HEK293 (cell line): Measurements from ENCODE around the gene DDX54.

Experiments
- CTCF ChIA-PET: fragments of 350-600 bp; formaldehyde crosslinking; extraction: SDS; loops from one replicate; lab custom pipeline; 2021; ENCODE audit warnings: antibody characterized with exemption; lab: Yijun Ruan, JAX
- POLR2A ChIA-PET: fragments of 300-600 bp; formaldehyde crosslinking; extraction: SDS; loops from one replicate; lab custom pipeline; 2020; ENCODE audit warnings: antibody characterized with exemption, inconsistent platforms; lab: Yijun Ruan, JAX
- H3K27ac ChIP-seq: fragments of 200-500 bp; sonication (Bioruptor generic); 2 replicates; pipeline ENCODE4 v1.5.1; 2014; ENCODE audit warnings: low read depth, low read length, control low read depth, inconsistent platforms; ENCODE audit errors: extremely low read depth
- H3K36me3 ChIP-seq, 2 experiments: fragments of 200-500 bp in 1 of 2; sonication (Bioruptor generic) in 1 of 2; 1 replicate in 1 of 2; 2 replicates in 1 of 2; pipeline ENCODE4 v1.5.1; 2014 to 2017; ENCODE audit warnings: inconsistent platforms in 2 of 2, low read length in 2 of 2; ENCODE audit not compliant: control insufficient read depth in 2 of 2, insufficient read depth in 1 of 2
- H3K4me1 ChIP-seq: fragments of 200-500 bp; sonication (Bioruptor generic); 2 replicates; pipeline ENCODE4 v1.5.1; 2014; ENCODE audit warnings: mild to moderate bottlenecking, low read length, inconsistent platforms; ENCODE audit not compliant: control insufficient read depth, insufficient read depth
- H3K4me3 ChIP-seq: 2 replicates; pipeline ENCODE4 v1.5.1; 2011; ENCODE audit warnings: low read depth, mild to moderate bottlenecking, control low read depth, low read length, moderate library complexity
- H3K9me3 ChIP-seq: fragments of 200-500 bp; sonication (Bioruptor generic); 2 replicates; pipeline ENCODE4 v1.5.1; 2014; ENCODE audit warnings: low read depth, low read length, inconsistent platforms; ENCODE audit not compliant: control insufficient read depth, insufficient read depth
- FEZF1 ChIP-seq: fragments of 450-650 bp; formaldehyde crosslinking; IDR thresholded peaks from 2 replicates; pipeline ENCODE4 v1.5.1; 2016; ENCODE audit warnings: missing biosample characterization, missing genetic modification characterization
- IKZF3 ChIP-seq: fragments of 450-650 bp; IDR thresholded peaks from 2 replicates; pipeline ENCODE4 v1.5.0; 2018; ENCODE audit warnings: missing biosample characterization, mild to moderate bottlenecking, missing genetic modification characterization, moderate library complexity
- PRDM2 ChIP-seq: fragments of 450-650 bp; formaldehyde crosslinking; IDR thresholded peaks from 2 replicates; pipeline ENCODE4 v1.5.1; 2016; ENCODE audit warnings: missing biosample characterization, missing genetic modification characterization, borderline replicate concordance
- REST ChIP-seq: fragments of 450-650 bp; formaldehyde crosslinking; IDR thresholded peaks from 2 replicates; pipeline ENCODE4 v1.5.1; 2016; ENCODE audit warnings: missing biosample characterization, missing genetic modification characterization
- ZBTB17 ChIP-seq: fragments of 450-650 bp; formaldehyde crosslinking; IDR thresholded peaks from 2 replicates; pipeline ENCODE4 v1.5.1; 2016; ENCODE audit warnings: missing biosample characterization, missing genetic modification characterization
- ZFP41 ChIP-seq: fragments of 450-650 bp; formaldehyde crosslinking; IDR thresholded peaks from 2 replicates; pipeline ENCODE4 v1.5.1; 2016; ENCODE audit warnings: missing biosample characterization, missing genetic modification characterization, borderline replicate concordance
- ZNF10 ChIP-seq: fragments of 450-650 bp; formaldehyde crosslinking; IDR thresholded peaks from 2 replicates; pipeline ENCODE4 v1.5.1; 2017; ENCODE audit warnings: missing biosample characterization, missing genetic modification characterization
- ZNF175 ChIP-seq: fragments of 450-650 bp; formaldehyde crosslinking; IDR thresholded peaks from 2 replicates; pipeline ENCODE4 v1.5.1; 2016; ENCODE audit warnings: missing biosample characterization, missing genetic modification characterization
- ZNF302 ChIP-seq: fragments of 450-650 bp; formaldehyde crosslinking; IDR thresholded peaks from 2 replicates; pipeline ENCODE4 v1.5.1; 2016; ENCODE audit warnings: missing biosample characterization, missing genetic modification characterization, low read depth
- ZNF335 ChIP-seq: fragments of 450-650 bp; formaldehyde crosslinking; conservative IDR thresholded peaks from 2 replicates; pipeline ENCODE4 v1.5.1; 2016; ENCODE audit warnings: missing biosample characterization, missing genetic modification characterization
- ZNF394 ChIP-seq: fragments of 450-650 bp; formaldehyde crosslinking; IDR thresholded peaks from 2 replicates; pipeline ENCODE4 v1.5.1; 2016; ENCODE audit warnings: missing biosample characterization, missing genetic modification characterization, mild to moderate bottlenecking, moderate library complexity, borderline replicate concordance
- ZNF426 ChIP-seq: fragments of 450-650 bp; formaldehyde crosslinking; IDR thresholded peaks from 2 replicates; pipeline ENCODE4 v1.5.1; 2017; ENCODE audit warnings: missing biosample characterization, missing genetic modification characterization, mild to moderate bottlenecking, inconsistent platforms, moderate library complexity
- ZNF449 ChIP-seq: fragments of 450-650 bp; formaldehyde crosslinking; IDR thresholded peaks from 2 replicates; pipeline ENCODE4 v1.5.1; 2017; ENCODE audit warnings: missing biosample characterization, mild to moderate bottlenecking, missing genetic modification characterization, moderate library complexity
- ZNF555 ChIP-seq: fragments of 450-650 bp; formaldehyde crosslinking; conservative IDR thresholded peaks from 2 replicates; pipeline ENCODE4 v1.5.1; 2017; ENCODE audit warnings: missing biosample characterization, mild to moderate bottlenecking, missing genetic modification characterization, inconsistent platforms
- ZSCAN30 ChIP-seq: fragments of 450-650 bp; IDR thresholded peaks from 2 replicates; pipeline ENCODE4 v1.5.1; 2018; ENCODE audit warnings: missing biosample characterization, mild to moderate bottlenecking, missing genetic modification characterization, moderate library complexity

The DDX54 gene

GRCh38 chr12:113142173-113142885 is 42.9 kb downstream of the DDX54 start:
- ChIA-PET CTCF (interaction anchor here (0.6 to 1.2 kb wide), 3 partner anchors 8 to 11 kb away, joined by 3 to 4 read pairs (median 3); no protein-coding TSS in a partner anchor), POLR2A (interaction anchor here (0.7 kb wide), 1 partner anchor 15 kb away, joined by 4 read pairs; no protein-coding TSS in a partner anchor)
- TF ChIP-seq ZNF335 (no peak), ZNF449 (tag by site-specific recombination) (no peak), ZNF555 (tag by site-specific recombination) (no peak), ZNF426 (tag by site-specific recombination) (no peak), IKZF3 (no peak), PRDM2 (tag by site-specific recombination) (no peak), FEZF1 (no peak), ZBTB17 (tag by site-specific recombination) (no peak), ZNF175 (no peak), ZNF10 (tag by site-specific recombination) (no peak), ZSCAN30 (tag by site-specific recombination) (no peak), ZNF394 (no peak), ZFP41 (no peak), ZNF302 (tag by site-specific recombination) (no peak), REST (no peak)
- Histone ChIP-seq H3K4me3 (no peak overlapping the region), H3K4me1 (no peaks in the 10 kb centered on the region), H3K9me3 (no peaks in the 10 kb centered on the region), H3K27ac (no peak overlapping the region), H3K36me3 (no peaks in the 10 kb centered on the region)
